Measurements from ENCODE around the gene MMP7.

MMP7 gene

DNA sequence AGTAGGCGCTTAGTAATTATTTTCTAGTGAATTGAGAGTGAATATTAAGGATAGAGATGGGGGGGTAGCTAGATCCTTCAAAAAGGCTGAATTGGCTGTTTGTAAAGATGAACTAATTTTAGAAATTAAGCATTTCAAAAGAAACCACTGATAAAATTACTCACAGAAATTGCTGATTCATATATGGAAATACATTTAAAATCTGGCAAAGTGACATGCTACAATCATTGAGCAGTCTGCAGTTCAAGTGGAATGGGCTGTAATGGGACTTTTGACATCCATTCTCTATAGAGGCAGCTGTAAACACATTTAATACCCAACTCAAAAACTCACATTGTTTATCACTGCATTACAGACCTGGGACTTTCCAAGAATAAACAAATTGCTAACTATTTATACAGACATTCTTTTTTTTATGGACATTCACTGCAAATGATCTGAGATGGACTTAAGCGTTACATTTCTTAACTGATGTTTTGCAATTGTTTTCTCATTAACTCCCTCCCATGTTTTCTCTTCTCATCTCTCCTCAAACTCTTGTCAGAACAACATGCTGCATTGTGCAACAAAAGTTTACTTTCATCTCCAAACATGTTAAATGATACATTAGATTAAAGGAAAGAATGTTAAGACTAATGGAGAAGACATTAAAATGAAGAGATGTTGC, 42.1 kb upstream of the MMP7 start:
- no peak for DNase-seq (ENCODE audit: low spot score)
- TF ChIP-seq, protein P1, sequence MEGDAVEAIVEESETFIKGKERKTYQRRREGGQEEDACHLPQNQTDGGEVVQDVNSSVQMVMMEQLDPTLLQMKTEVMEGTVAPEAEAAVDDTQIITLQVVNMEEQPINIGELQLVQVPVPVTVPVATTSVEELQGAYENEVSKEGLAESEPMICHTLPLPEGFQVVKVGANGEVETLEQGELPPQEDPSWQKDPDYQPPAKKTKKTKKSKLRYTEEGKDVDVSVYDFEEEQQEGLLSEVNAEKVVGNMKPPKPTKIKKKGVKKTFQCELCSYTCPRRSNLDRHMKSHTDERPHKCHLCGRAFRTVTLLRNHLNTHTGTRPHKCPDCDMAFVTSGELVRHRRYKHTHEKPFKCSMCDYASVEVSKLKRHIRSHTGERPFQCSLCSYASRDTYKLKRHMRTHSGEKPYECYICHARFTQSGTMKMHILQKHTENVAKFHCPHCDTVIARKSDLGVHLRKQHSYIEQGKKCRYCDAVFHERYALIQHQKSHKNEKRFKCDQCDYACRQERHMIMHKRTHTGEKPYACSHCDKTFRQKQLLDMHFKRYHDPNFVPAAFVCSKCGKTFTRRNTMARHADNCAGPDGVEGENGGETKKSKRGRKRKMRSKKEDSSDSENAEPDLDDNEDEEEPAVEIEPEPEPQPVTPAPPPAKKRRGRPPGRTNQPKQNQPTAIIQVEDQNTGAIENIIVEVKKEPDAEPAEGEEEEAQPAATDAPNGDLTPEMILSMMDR (conservative IDR thresholded peaks at IDR 0.05; ENCODE audit: low read depth), result no peak
- no peak overlapping the region for H3K27ac ChIP-seq
- ChIA-PET POLR2A (ENCODE audit: low non-redundant PET) (no interaction called here), CTCF (interaction anchor here (0.7 kb wide), 1 partner anchor 49 kb away, joined by 3 read pairs; no protein-coding TSS in a partner anchor)

DNA sequence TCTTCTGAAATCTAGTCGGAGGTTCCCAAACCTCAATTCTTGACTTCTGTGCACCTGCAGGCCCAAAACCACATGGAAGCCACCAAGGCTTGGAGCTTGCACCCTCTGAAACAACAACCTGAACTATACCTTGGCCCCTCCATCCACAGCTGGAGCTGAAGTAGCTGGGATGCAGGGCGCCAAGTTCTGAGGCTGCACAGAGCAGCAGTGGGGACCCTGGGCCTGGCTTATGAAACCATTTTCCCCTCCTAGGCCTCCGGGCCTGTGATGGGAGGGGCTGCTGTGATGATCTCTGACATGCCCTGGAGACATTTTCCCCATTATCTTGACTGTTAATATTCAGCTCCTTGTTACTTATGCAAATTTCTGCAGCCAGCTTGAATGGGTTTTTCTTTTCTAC, 38.3 kb upstream of the MMP7 start:
- TF ChIP-seq, protein P1 (conservative IDR thresholded peaks at IDR 0.05; ENCODE audit: low read depth), result no peak
- ChIA-PET POLR2A (ENCODE audit: low non-redundant PET) (no interaction called here), CTCF (no interaction called here)
- H3K27ac ChIP-seq, result no peak overlapping the region
- no peak for DNase-seq (ENCODE audit: low spot score)

DNA sequence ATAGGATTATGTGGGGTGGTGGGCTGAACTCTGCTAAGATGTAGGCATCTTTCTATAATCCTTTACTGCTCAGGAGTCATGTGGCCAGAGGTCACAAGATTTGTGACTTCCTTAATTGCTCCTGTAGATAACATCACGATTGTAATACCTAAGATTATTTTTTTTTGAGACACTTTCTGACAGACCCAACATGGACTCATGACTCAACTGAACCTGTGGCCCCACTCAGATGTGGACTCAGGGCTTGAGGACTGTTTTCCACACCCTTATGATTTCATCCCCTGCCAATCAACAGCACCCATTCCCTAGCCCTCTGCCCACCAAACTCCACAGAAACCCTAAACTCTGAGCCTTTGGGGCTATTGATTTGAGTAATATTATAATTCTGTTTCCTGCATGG, 35.6 kb upstream of the MMP7 start:
- no peak overlapping the region for H3K27ac ChIP-seq
- CTCF ChIA-PET, result no interaction called here
- TF ChIP-seq, protein P1 (conservative IDR thresholded peaks at IDR 0.05; ENCODE audit: low read depth), result no peak
- POLR2A ChIA-PET (ENCODE audit: low non-redundant PET), result no interaction called here
- no peak for DNase-seq (ENCODE audit: low spot score)

DNA sequence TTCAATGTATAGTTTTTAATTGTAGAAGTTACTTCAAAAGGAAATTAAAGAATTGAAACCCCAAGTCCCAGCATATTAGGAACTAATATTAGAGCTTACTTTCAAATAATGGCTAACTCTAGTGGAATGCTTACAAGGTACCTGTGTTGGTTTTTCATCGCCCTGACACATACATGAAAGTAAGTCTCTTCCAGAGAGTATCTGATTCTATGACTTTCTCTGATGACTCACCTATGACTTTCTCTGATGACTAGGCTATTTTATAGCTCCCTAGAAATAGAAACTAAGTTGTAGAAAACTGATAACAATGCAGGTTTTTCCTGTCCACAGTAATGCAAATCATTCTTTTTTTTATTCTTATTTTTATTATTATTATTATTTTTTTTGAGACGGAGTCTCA, 33.6 kb upstream of the MMP7 start:
- CTCF ChIA-PET, result interaction anchor here (0.6 kb wide), 2 partner anchors 178 to 215 kb away, joined by 3 read pairs; no protein-coding TSS in a partner anchor
- TF ChIP-seq, protein P1 (conservative IDR thresholded peaks at IDR 0.05; ENCODE audit: low read depth), result no peak
- peak overlapping the region; percentile 88 for H3K27ac ChIP-seq
- POLR2A ChIA-PET (ENCODE audit: low non-redundant PET), result interaction anchor here (0.6 kb wide), 1 partner anchor 377 kb away, joined by 3 read pairs; no protein-coding TSS in a partner anchor
- DNase-seq (ENCODE audit: low spot score), result peak; percentile 92

DNA sequence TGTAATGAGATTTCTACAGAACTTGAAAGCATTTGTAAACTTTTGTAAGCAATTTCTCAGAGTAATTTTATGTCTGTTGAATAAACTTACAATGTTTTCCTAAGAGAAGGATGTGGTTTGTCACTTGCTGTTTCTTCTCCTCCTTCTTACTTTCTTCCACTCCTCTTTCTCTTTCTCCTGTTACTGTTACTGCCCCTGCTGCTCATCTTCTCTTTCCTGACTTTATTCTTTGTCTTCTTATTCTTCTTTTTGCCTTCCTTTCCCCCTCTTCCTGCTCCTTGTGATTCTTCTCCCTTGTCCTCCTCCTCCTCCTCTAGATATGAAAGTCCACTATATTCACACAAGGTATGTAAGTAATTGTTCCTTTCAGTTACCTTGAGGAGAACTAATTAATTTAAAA, 31.1 kb upstream of the MMP7 start:
- H3K27ac ChIP-seq, result no peak overlapping the region
- POLR2A ChIA-PET (ENCODE audit: low non-redundant PET), result no interaction called here
- CTCF ChIA-PET, result no interaction called here
- DNase-seq (ENCODE audit: low spot score), result no peak
- TF ChIP-seq, protein P1 (conservative IDR thresholded peaks at IDR 0.05; ENCODE audit: low read depth), result no peak

DNA sequence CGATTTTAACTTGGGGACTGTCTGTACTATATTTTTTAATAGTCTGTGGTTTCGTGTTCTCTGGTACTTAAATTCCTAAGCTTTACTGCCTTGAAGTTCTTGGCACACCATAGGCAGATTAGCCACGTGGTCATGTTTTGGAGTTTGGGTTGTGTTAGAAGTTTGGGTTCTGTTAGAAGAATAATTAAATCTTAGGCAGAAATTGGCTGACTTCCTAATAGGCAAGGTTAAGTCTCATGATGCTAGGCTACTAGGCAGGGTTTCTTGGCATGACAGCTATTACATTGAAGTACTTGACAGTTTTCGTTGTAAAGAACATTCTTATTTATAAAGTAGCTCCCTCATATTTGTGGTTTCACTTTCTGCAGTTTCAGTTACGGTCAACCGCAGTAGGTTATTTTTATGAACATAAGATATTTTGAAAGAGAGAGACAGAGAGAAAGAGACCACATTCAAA, 30.0 kb upstream of the MMP7 start:
- H3K27ac ChIP-seq, result no peak overlapping the region
- POLR2A ChIA-PET (ENCODE audit: low non-redundant PET), result no interaction called here
- DNase-seq (ENCODE audit: low spot score), result peak; percentile 8
- CTCF ChIA-PET, result no interaction called here
- TF ChIP-seq, protein P1 (conservative IDR thresholded peaks at IDR 0.05; ENCODE audit: low read depth), result no peak

Data from RWPE1 (cell line).